CD4-positive, alpha-beta memory T cell (primary cell): Measurements from ENCODE around the gene FAM83F. TPM values are rescaled to one million over a fixed set of nuclear protein-coding genes. Genes with fewer than 3 reads are reported as not detected.

Source experiments
- CTCF ChIA-PET: fragments of 350-600 bp; sonication (Branson Sonifier 250); formaldehyde crosslinking; loops from one replicate; lab custom pipeline; 2021; ENCODE audit warnings: inconsistent platforms; ENCODE audit not compliant: partially characterized antibody; lab: Charles Lee
- POLR2A ChIA-PET: fragments of 350-600 bp; sonication (Branson Sonifier 250); formaldehyde crosslinking; loops from one replicate; lab custom pipeline; 2021; ENCODE audit not compliant: partially characterized antibody; lab: Charles Lee
- DNase-seq, 5 donors: peaks; one replicate each; pipeline versions ENCODE4 v3.0.0 to v3.0.0-alpha.2; 2020 to 2022; ENCODE audit warnings: mixed read lengths in 1 of 5
- H3K27ac ChIP-seq: one replicate; pipeline ENCODE4 v1.7.0; 2013; ENCODE audit warnings: low read depth, low read length
- H3K27me3 ChIP-seq: 2 replicates; pipeline ENCODE4 v1.7.0; 2013; ENCODE audit warnings: mild to moderate bottlenecking, low read length, moderate library complexity; ENCODE audit not compliant: insufficient read depth
- H3K36me3 ChIP-seq: 2 replicates; pipeline ENCODE4 v1.7.0; 2013; ENCODE audit warnings: mild to moderate bottlenecking, low read length, moderate library complexity; ENCODE audit not compliant: insufficient read depth
- H3K4me1 ChIP-seq: 2 replicates; pipeline ENCODE4 v1.7.0; 2013; ENCODE audit warnings: mild to moderate bottlenecking, low read length, moderate library complexity; ENCODE audit not compliant: insufficient read depth
- H3K4me3 ChIP-seq, 2 donors: one replicate each; pipeline ENCODE4 v1.7.0; 2013; ENCODE audit warnings: low read length in 2 of 2, mild to moderate bottlenecking in 1 of 2
- H3K9me3 ChIP-seq, 2 donors: one replicate each; pipeline ENCODE4 v1.7.0; 2013; ENCODE audit warnings: low read length in 2 of 2, control low read depth in 1 of 2; ENCODE audit not compliant: control insufficient read depth in 1 of 2
- H3K27ac Mint-ChIP-seq, 7 donors: one replicate each; pipeline ENCODE4 v1.8.0; 2020 to 2021; ENCODE audit warnings: mixed read lengths in 7 of 7, mild to moderate bottlenecking in 6 of 7, inconsistent platforms in 3 of 7, moderate library complexity in 3 of 7
- H3K27me3 Mint-ChIP-seq, 2 donors: one replicate each; pipeline ENCODE4 v1.8.0; 2020 to 2021; ENCODE audit warnings: mixed read lengths in 2 of 2
- H3K36me3 Mint-ChIP-seq, 2 donors: one replicate each; pipeline ENCODE4 v1.8.0; 2020 to 2021; ENCODE audit warnings: mixed read lengths in 2 of 2, inconsistent platforms in 1 of 2, mild to moderate bottlenecking in 1 of 2
- H3K4me1 Mint-ChIP-seq, 4 donors: one replicate each; pipeline ENCODE4 v1.8.0; 2020 to 2021; ENCODE audit warnings: mixed read lengths in 4 of 4, mild to moderate bottlenecking in 1 of 4
- H3K4me3 Mint-ChIP-seq, 8 donors: one replicate each; pipeline ENCODE4 v1.8.0; 2020 to 2021; ENCODE audit warnings: mixed read lengths in 8 of 8, mild to moderate bottlenecking in 7 of 8, moderate library complexity in 6 of 8, inconsistent platforms in 3 of 8
- H3K9me3 Mint-ChIP-seq, 8 donors: one replicate each; pipeline ENCODE4 v1.8.0; 2020 to 2021; ENCODE audit warnings: mixed read lengths in 8 of 8, mild to moderate bottlenecking in 5 of 8, inconsistent platforms in 3 of 8, moderate library complexity in 1 of 8
- intact Hi-C: fragments of 100-400 bp; cut with micrococcal nuclease; formaldehyde crosslinking; loops from one replicate; pipeline ENCODE4 v1.15.1; 2023
- polyA plus RNA-seq, 2 donors: library from polyadenylated mRNA; unstranded; fragments of 300-500 nt; fragmentation: Illumina TruSeq; gene quantifications; one replicate each; pipeline ENCODE4 v1.2.3, GENCODE V29; 2021
- total RNA-seq, 2 experiments: library from RNA; stranded (reverse); gene quantifications; one replicate each; pipeline ENCODE4 v1.2.3, GENCODE V29; 2021

FAM83F gene
- total and polyA plus RNA-seq, 4 experiments from 2014 or later = 0.29 TPM; not detected in 3

- CTCF ChIA-PET = interaction anchor here (1.2 to 11.2 kb wide), 4 partner anchors 321 to 498 kb away, joined by 3 to 179 read pairs (median 11); no protein-coding TSS in a partner anchor
Measured at GRCh38 chr22:40027191-40028097, 32.7 kb downstream of the FAM83F start.

GRCh38 chr22:40028098-40028425, 33.3 kb downstream of the FAM83F start:
- no peaks in the 10 kb centered on the region for H3K36me3 ChIP-seq
- DNase-seq = no peak
- no peaks in the 10 kb centered on the region for H3K9me3 ChIP-seq
- ChIA-PET POLR2A (no interaction called here), CTCF (interaction anchor here (0.7 to 11.2 kb wide), 4 partner anchors 472 to 531 kb away, joined by 3 to 179 read pairs (median 4); no protein-coding TSS in a partner anchor)
- H3K27ac Mint-ChIP-seq = no peak overlapping the region
- H3K4me3 ChIP-seq = no peak overlapping the region
- H3K27me3 ChIP-seq = no peaks in the 10 kb centered on the region
- H3K4me1 ChIP-seq = peaks cover 4% of the 10 kb centered on the region
- no peaks in the 10 kb centered on the region for H3K36me3 Mint-ChIP-seq
- peaks cover 0 to 5% (median 2%) of the 10 kb centered on the region in 4 donors for H3K4me1 Mint-ChIP-seq
- H3K27ac ChIP-seq = no peak overlapping the region
- H3K4me3 Mint-ChIP-seq = no peak overlapping the region
- no peaks in the 10 kb centered on the region for H3K27me3 Mint-ChIP-seq
- intact Hi-C loops = loop anchor here (10.0 kb wide), 1 partner anchor 83 kb away; no protein-coding TSS in a partner anchor
- no peaks in the 10 kb centered on the region for H3K9me3 Mint-ChIP-seq

More at GRCh38 chr22:40027191-40028097, 32.7 kb downstream of the FAM83F start:
- intact Hi-C loops = loop anchor here (10.0 kb wide), 1 partner anchor 83 kb away; no protein-coding TSS in a partner anchor
- Mint-ChIP-seq H3K27ac (no peak overlapping the region), H3K36me3 (no peaks in the 10 kb centered on the region), H3K9me3 (no peaks in the 10 kb centered on the region), H3K27me3 (no peaks in the 10 kb centered on the region), H3K4me3 (no peak overlapping the region), H3K4me1 (peaks cover 0 to 5% (median 2%) of the 10 kb centered on the region in 4 donors)
- no peak overlapping the region for H3K27ac ChIP-seq
- no peaks in the 10 kb centered on the region for H3K9me3 ChIP-seq
- no peak overlapping the region for H3K4me3 ChIP-seq
- H3K4me1 ChIP-seq = peaks cover 4% of the 10 kb centered on the region
- H3K36me3 ChIP-seq = no peaks in the 10 kb centered on the region
- no peak for DNase-seq
- POLR2A ChIA-PET = interaction anchor here (0.6 kb wide), 1 partner anchor 307 kb away, joined by 3 read pairs; no protein-coding TSS in a partner anchor
- H3K27me3 ChIP-seq = no peaks in the 10 kb centered on the region

GRCh38 chr22:40029189-40029890, 34.6 kb downstream of the FAM83F start:
- Histone ChIP-seq H3K27me3 (no peaks in the 10 kb centered on the region), H3K36me3 (no peaks in the 10 kb centered on the region), H3K4me3 (no peak overlapping the region), H3K4me1 (peaks cover 4% of the 10 kb centered on the region), H3K9me3 (no peaks in the 10 kb centered on the region), H3K27ac (no peak overlapping the region)
- no peaks in the 10 kb centered on the region for H3K9me3 Mint-ChIP-seq
- no peak for DNase-seq
- H3K27me3 Mint-ChIP-seq = no peaks in the 10 kb centered on the region
- peaks cover 0 to 5% (median 2%) of the 10 kb centered on the region in 4 donors for H3K4me1 Mint-ChIP-seq
- no peak overlapping the region for H3K27ac Mint-ChIP-seq
- no peak overlapping the region for H3K4me3 Mint-ChIP-seq
- intact Hi-C loops = loop anchor here (10.0 kb wide), 1 partner anchor 85 kb away; no protein-coding TSS in a partner anchor
- ChIA-PET POLR2A (no interaction called here), CTCF (interaction anchor here (0.8 to 11.2 kb wide), 3 partner anchors 319 to 492 kb away, joined by 3 to 179 read pairs (median 3); no protein-coding TSS in a partner anchor)
- no peaks in the 10 kb centered on the region for H3K36me3 Mint-ChIP-seq

- ChIA-PET CTCF (interaction anchor here (11.2 kb wide), 1 partner anchor 493 kb away, joined by 179 read pairs; no protein-coding TSS in a partner anchor), POLR2A (interaction anchor here (1.8 kb wide), 1 partner anchor 14 kb away, joined by 4 read pairs; no protein-coding TSS in a partner anchor)
- intact Hi-C loops = no loop called here
- H3K36me3 ChIP-seq = no peaks in the 10 kb centered on the region
- Mint-ChIP-seq H3K4me3 (no peak overlapping the region), H3K4me1 (peaks cover 0 to 5% (median 2%) of the 10 kb centered on the region in 4 donors), H3K9me3 (no peaks in the 10 kb centered on the region), H3K36me3 (no peaks in the 10 kb centered on the region), H3K27ac (peak overlapping the region in 1 of 7 donors; percentile 35), H3K27me3 (peaks cover 0 to 2% of the 10 kb centered on the region in 2 donors)
- no peaks in the 10 kb centered on the region for H3K9me3 ChIP-seq
- H3K27ac ChIP-seq = no peak overlapping the region
- H3K4me1 ChIP-seq = peaks cover 4% of the 10 kb centered on the region
- no peaks in the 10 kb centered on the region for H3K27me3 ChIP-seq
- DNase-seq = no peak
- no peak overlapping the region for H3K4me3 ChIP-seq
Measured at GRCh38 chr22:40030026-40030757, 35.4 kb downstream of the FAM83F start.

GRCh38 chr22:40030758-40031095, 36.0 kb downstream of the FAM83F start:
- H3K27ac Mint-ChIP-seq = peak overlapping the region in 1 of 7 donors; percentile 42
- no peaks in the 10 kb centered on the region for H3K27me3 ChIP-seq
- H3K9me3 ChIP-seq = no peaks in the 10 kb centered on the region
- peaks cover 4% of the 10 kb centered on the region for H3K4me1 ChIP-seq
- no peaks in the 10 kb centered on the region for H3K36me3 Mint-ChIP-seq
- ChIA-PET POLR2A (interaction anchor here (1.8 kb wide), 1 partner anchor 13 kb away, joined by 4 read pairs; no protein-coding TSS in a partner anchor), CTCF (interaction anchor here (11.2 kb wide), 1 partner anchor 493 kb away, joined by 179 read pairs; no protein-coding TSS in a partner anchor)
- H3K4me3 ChIP-seq = no peak overlapping the region
- no peaks in the 10 kb centered on the region for H3K36me3 ChIP-seq
- intact Hi-C loops = no loop called here
- H3K4me1 Mint-ChIP-seq = peaks cover 0 to 5% (median 2%) of the 10 kb centered on the region in 4 donors
- H3K9me3 Mint-ChIP-seq = no peaks in the 10 kb centered on the region
- DNase-seq = no peak
- H3K27me3 Mint-ChIP-seq = peaks cover 0 to 2% of the 10 kb centered on the region in 2 donors
- no peak overlapping the region for H3K4me3 Mint-ChIP-seq
- H3K27ac ChIP-seq = no peak overlapping the region

- Mint-ChIP-seq H3K4me3 (no peak overlapping the region), H3K9me3 (no peaks in the 10 kb centered on the region), H3K27ac (peak overlapping the region in 1 of 7 donors; percentile 17), H3K36me3 (no peaks in the 10 kb centered on the region), H3K4me1 (peaks cover 0 to 5% (median 3%) of the 10 kb centered on the region in 4 donors), H3K27me3 (peaks cover 0 to 2% of the 10 kb centered on the region in 2 donors)
- Histone ChIP-seq H3K4me3 (no peak overlapping the region), H3K4me1 (peaks cover 4% of the 10 kb centered on the region), H3K36me3 (no peaks in the 10 kb centered on the region), H3K9me3 (no peaks in the 10 kb centered on the region), H3K27ac (no peak overlapping the region), H3K27me3 (no peaks in the 10 kb centered on the region)
- POLR2A ChIA-PET = interaction anchor here (1.8 kb wide), 1 partner anchor 12 kb away, joined by 4 read pairs; no protein-coding TSS in a partner anchor
- no peak for DNase-seq
- intact Hi-C loops = no loop called here
- CTCF ChIA-PET = interaction anchor here (1.0 to 1.2 kb wide), 3 partner anchors 31 to 70 kb away, joined by 3 to 4 read pairs (median 3); no protein-coding TSS in a partner anchor
Measured at GRCh38 chr22:40031766-40032470, 37.2 kb downstream of the FAM83F start.
